Endothelial cell of umbilical vein (primary cell): ENCODE data around the gene CCSAP.

ENCODE experiments used
- EZH2 ChIP-seq: IDR thresholded peaks from 2 replicates; pipeline ENCODE4 v1.6.1; 2012; ENCODE audit warnings: borderline replicate concordance, low read depth, mild to moderate bottlenecking, moderate library complexity, low read length, inconsistent platforms; ENCODE audit not compliant: severe bottlenecking
- MYC ChIP-seq: IDR thresholded peaks from one replicate; pipeline ENCODE4 v1.6.1; 2011; ENCODE audit warnings: mild to moderate bottlenecking, low read depth, low read length
- POLR2A ChIP-seq: IDR thresholded peaks from 2 replicates; pipeline ENCODE4 v1.6.1; 2012; ENCODE audit warnings: low read depth, mild to moderate bottlenecking, control low read depth, low read length
- POLR2AphosphoS5 ChIP-seq: IDR thresholded peaks from 2 replicates; pipeline ENCODE4 v1.6.1; 2012; ENCODE audit warnings: low read depth, mild to moderate bottlenecking, control low read depth, low read length, moderate library complexity; ENCODE audit not compliant: insufficient read depth
- TF ChIP-seq, protein P1 (sequence below), 2 donors: IDR thresholded peaks; 1 replicate in 1 of 2; 2 replicates in 1 of 2; pipeline ENCODE4 v1.5.1; 2011; ENCODE audit warnings: low read length in 2 of 2, mild to moderate bottlenecking in 2 of 2, moderate library complexity in 2 of 2, control low read depth in 1 of 2, inconsistent platforms in 1 of 2, low read depth in 1 of 2; ENCODE audit not compliant: insufficient read depth in 1 of 2; ENCODE audit errors: extremely low read depth in 1 of 2
- TF ChIP-seq, protein P2 (sequence below): IDR thresholded peaks from 2 replicates; pipeline ENCODE4 v1.6.1; 2011; ENCODE audit not compliant: insufficient read depth, insufficient read length

DNA sequence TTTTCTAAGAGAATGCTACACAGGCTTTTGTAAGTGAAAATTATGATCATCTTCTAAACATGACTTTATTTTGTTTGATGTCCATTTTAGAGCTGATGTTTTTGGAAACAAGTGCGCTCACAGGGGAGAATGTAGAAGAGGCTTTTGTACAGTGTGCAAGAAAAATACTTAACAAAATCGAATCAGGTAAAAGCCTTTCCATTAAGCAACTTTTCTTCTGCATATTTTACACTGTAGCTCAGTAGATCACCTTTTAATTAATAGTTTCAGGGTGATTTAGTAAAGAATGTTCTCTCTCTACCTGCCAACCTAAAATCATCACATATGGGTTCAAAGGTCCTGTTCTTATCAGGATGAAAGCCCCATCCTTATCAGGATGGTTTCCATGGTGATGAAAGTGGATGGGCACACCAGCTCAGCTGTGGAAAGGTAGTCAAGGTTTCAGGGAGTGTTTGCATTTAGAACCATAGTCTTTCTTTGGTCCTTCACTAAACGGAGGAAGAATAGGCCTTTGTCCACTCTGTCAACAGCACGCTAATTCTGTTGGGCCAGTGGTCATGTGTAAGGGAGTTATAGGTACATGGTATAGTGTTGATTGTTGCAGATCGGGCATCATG is 43.9 kb downstream of the CCSAP start:
- no peak for TF ChIP-seq POLR2A
- TF ChIP-seq, protein P1, sequence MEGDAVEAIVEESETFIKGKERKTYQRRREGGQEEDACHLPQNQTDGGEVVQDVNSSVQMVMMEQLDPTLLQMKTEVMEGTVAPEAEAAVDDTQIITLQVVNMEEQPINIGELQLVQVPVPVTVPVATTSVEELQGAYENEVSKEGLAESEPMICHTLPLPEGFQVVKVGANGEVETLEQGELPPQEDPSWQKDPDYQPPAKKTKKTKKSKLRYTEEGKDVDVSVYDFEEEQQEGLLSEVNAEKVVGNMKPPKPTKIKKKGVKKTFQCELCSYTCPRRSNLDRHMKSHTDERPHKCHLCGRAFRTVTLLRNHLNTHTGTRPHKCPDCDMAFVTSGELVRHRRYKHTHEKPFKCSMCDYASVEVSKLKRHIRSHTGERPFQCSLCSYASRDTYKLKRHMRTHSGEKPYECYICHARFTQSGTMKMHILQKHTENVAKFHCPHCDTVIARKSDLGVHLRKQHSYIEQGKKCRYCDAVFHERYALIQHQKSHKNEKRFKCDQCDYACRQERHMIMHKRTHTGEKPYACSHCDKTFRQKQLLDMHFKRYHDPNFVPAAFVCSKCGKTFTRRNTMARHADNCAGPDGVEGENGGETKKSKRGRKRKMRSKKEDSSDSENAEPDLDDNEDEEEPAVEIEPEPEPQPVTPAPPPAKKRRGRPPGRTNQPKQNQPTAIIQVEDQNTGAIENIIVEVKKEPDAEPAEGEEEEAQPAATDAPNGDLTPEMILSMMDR (IDR thresholded peaks at IDR 0.05; ENCODE audit: extremely low read depth in 1 of 2, insufficient read depth in 1 of 2, low read depth in 1 of 2, low read length in 2 of 2) = no peak
- TF ChIP-seq POLR2AphosphoS5 = no peak
- TF ChIP-seq, protein P2, sequence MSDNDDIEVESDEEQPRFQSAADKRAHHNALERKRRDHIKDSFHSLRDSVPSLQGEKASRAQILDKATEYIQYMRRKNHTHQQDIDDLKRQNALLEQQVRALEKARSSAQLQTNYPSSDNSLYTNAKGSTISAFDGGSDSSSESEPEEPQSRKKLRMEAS = no peak
- TF ChIP-seq MYC = no peak
- no peak for TF ChIP-seq EZH2
